LHCN-M2 (cell line): ENCODE data around the gene TBX6. TPM values are rescaled to one million over a fixed set of nuclear protein-coding genes. Genes with fewer than 3 reads are reported as not detected.

Experiments
- DNase-seq: peaks from one replicate; pipeline ENCODE4 v3.0.0-alpha.2; 2012; ENCODE audit warnings: low read depth
- total RNA-seq: library from RNA; depleted of rRNA; stranded (reverse); fragments of >200 nt; gene quantifications from 2 replicates; pipeline ENCODE4 v1.2.3, GENCODE V29; 2014; rRNA removed

The TBX6 gene
- total RNA-seq, 1 experiment from 2014 or later: 0.29 TPM

GRCh38 chr16:30040221-30040620 is 51.5 kb downstream of the TBX6 start:
- no peak for DNase-seq

Other genes starting within 250 kb of the TBX6 start
- 75.5 and 89.7 TPM in 2 replicates for gene CDIPT, start 228.7 kb downstream of the TBX6 start, total RNA-seq
- 10.9 and 15.2 TPM in 2 replicates for gene SEZ6L2, start 192.4 kb downstream of the TBX6 start, total RNA-seq
- 5.0 and 8.9 TPM in 2 replicates for gene ASPHD1, start 191.4 kb downstream of the TBX6 start, total RNA-seq
- gene KCTD13, start 165.7 kb downstream of the TBX6 start, total RNA-seq: 12.2 and 18.3 TPM in 2 replicates
- 79.7 and 91.0 TPM in 2 replicates for gene TMEM219, start 129.8 kb downstream of the TBX6 start, total RNA-seq
- gene TAOK2, start 118.1 kb downstream of the TBX6 start, total RNA-seq: 87.7 and 93.3 TPM in 2 replicates
- 12.2 and 22.4 TPM in 2 replicates for gene HIRIP3, start 96.3 kb downstream of the TBX6 start, total RNA-seq
- gene INO80E, start 95.7 kb downstream of the TBX6 start, total RNA-seq: 116 and 194 TPM in 2 replicates
- not detected in 2 replicates for gene DOC2A, start 80.9 kb downstream of the TBX6 start, total RNA-seq
- gene C16orf92, start 68.7 kb downstream of the TBX6 start, total RNA-seq: not detected in 2 replicates
- not detected in 2 replicates for gene TLCD3B, start 60.7 kb downstream of the TBX6 start, total RNA-seq
- gene ALDOA, start 26.2 kb downstream of the TBX6 start, total RNA-seq: 2,146 and 2,472 TPM in 2 replicates
- 142 and 154 TPM in 2 replicates for gene PPP4C, start 15.9 kb downstream of the TBX6 start, total RNA-seq
- 6.8 and 14.2 TPM in 2 replicates for gene YPEL3, start 4.3 kb upstream of the TBX6 start, total RNA-seq
- gene GDPD3, start 21.6 kb upstream of the TBX6 start, total RNA-seq: 0.83 and 1.0 TPM in 2 replicates
- gene MAPK3, start 31.3 kb upstream of the TBX6 start, total RNA-seq: 37.5 and 46.3 TPM in 2 replicates
- 5.0 and 6.7 TPM in 2 replicates for gene CORO1A, start 91.7 kb upstream of the TBX6 start, total RNA-seq
- gene BOLA2B, start 101.7 kb upstream of the TBX6 start, total RNA-seq: 257 and 647 TPM in 2 replicates
- gene SLX1A, start 102.0 kb upstream of the TBX6 start, total RNA-seq: 40.2 and 49.2 TPM in 2 replicates
- gene SULT1A3, start 107.3 kb upstream of the TBX6 start, total RNA-seq: 2.6 and 5.4 TPM in 2 replicates
- gene NPIPB13, start 156.6 kb upstream of the TBX6 start, total RNA-seq: 0.57 and 0.58 TPM in 2 replicates